Measurements from ENCODE around the gene BBC3. TPM values are rescaled to one million over a fixed set of nuclear protein-coding genes. Genes with fewer than 3 reads are reported as not detected.
A peak's percentile ranks its signal among the peaks of the same experiment; 100 is the strongest.
"Not testable (repeated sequence)": the region's sequence is repeated elsewhere in the genome, so short reads cannot be mapped to it uniquely, and the experiment has no call there.

The BBC3 gene
- polyA plus RNA-seq, 3 donors = 1.1 to 2.9 (median 2.1) TPM

- no peak for DNase-seq (ENCODE audit: extremely low read depth in 1 of 11, low read depth in 9 of 11, low spot score in 4 of 11)
Measured at GRCh38 chr19:47264629-47265028, 33.6 kb upstream of the BBC3 start.

- not testable (repeated sequence) for DNase-seq (ENCODE audit: extremely low read depth in 1 of 11, low read depth in 9 of 11, low spot score in 4 of 11)
Measured at GRCh38 chr19:47261946-47262793, 31.2 kb upstream of the BBC3 start.

- no peak for DNase-seq (ENCODE audit: extremely low read depth in 1 of 11, low read depth in 9 of 11, low spot score in 4 of 11)
Measured at GRCh38 chr19:47260476-47260875, 29.5 kb upstream of the BBC3 start.

GRCh38 chr19:47258895-47259555, 28.0 kb upstream of the BBC3 start:
- no peak for DNase-seq (ENCODE audit: extremely low read depth in 1 of 11, low read depth in 9 of 11, low spot score in 4 of 11)

- no peak for DNase-seq (ENCODE audit: extremely low read depth in 1 of 11, low read depth in 9 of 11, low spot score in 4 of 11)
Measured at GRCh38 chr19:47258434-47258833, 27.4 kb upstream of the BBC3 start.

GRCh38 chr19:47257411-47258169, 26.6 kb upstream of the BBC3 start:
- no peak for DNase-seq (ENCODE audit: extremely low read depth in 1 of 11, low read depth in 9 of 11, low spot score in 4 of 11)

GRCh38 chr19:47256693-47257410, 25.9 kb upstream of the BBC3 start:
- peak; percentile 96 to 100 (median 99) for DNase-seq (ENCODE audit: extremely low read depth in 1 of 11, low read depth in 9 of 11, low spot score in 4 of 11)

- DNase-seq (ENCODE audit: extremely low read depth in 1 of 11, low read depth in 9 of 11, low spot score in 4 of 11) = peak; percentile 85 to 96 (median 94)
Measured at GRCh38 chr19:47255879-47256692, 25.1 kb upstream of the BBC3 start, which contains the start of gene CCDC9. TSS of gene CCDC9 (plus strand) at chr19:47256525. CDS start at chr19:47258401, 1,876 bp downstream.

- no peak for DNase-seq (ENCODE audit: extremely low read depth in 1 of 11, low read depth in 9 of 11, low spot score in 4 of 11)
Measured at GRCh38 chr19:47253970-47254369, 23.0 kb upstream of the BBC3 start.

GRCh38 chr19:47253467-47253881, 22.5 kb upstream of the BBC3 start:
- DNase-seq (ENCODE audit: extremely low read depth in 1 of 11, low read depth in 9 of 11, low spot score in 4 of 11) = no peak

- DNase-seq (ENCODE audit: extremely low read depth in 1 of 11, low read depth in 9 of 11, low spot score in 4 of 11) = not testable (repeated sequence)
Measured at GRCh38 chr19:47253016-47253415, 22.0 kb upstream of the BBC3 start.

GRCh38 chr19:47247308-47247990, 16.4 kb upstream of the BBC3 start:
- DNase-seq (ENCODE audit: extremely low read depth in 1 of 11, low read depth in 9 of 11, low spot score in 4 of 11) = peak in 1 of 11 donors; percentile 66

- DNase-seq (ENCODE audit: extremely low read depth in 1 of 11, low read depth in 9 of 11, low spot score in 4 of 11) = peak in 8 of 11 donors; percentile 81 to 90 (median 86)
Measured at GRCh38 chr19:47243776-47244547, 13.0 kb upstream of the BBC3 start.

GRCh38 chr19:47243364-47243775, 12.4 kb upstream of the BBC3 start:
- DNase-seq (ENCODE audit: extremely low read depth in 1 of 11, low read depth in 9 of 11, low spot score in 4 of 11) = no peak

GRCh38 chr19:47241919-47242577, 11.0 kb upstream of the BBC3 start:
- DNase-seq (ENCODE audit: extremely low read depth in 1 of 11, low read depth in 9 of 11, low spot score in 4 of 11) = no peak
